HG02588 (cell line): Measurements from ENCODE around the gene CXCL3.
"Not testable (repeated sequence)": the region's sequence is repeated elsewhere in the genome, so short reads cannot be mapped to it uniquely, and the experiment has no call there.

Experiments used
- ATAC-seq: cut with Tn5 transposase; IDR thresholded peaks from one replicate; pipeline ENCODE4 v1.9.1; 2021; ENCODE audit warnings: mild to moderate bottlenecking, moderate library complexity; ENCODE audit not compliant: unreplicated experiment

Gene CXCL3

DNA sequence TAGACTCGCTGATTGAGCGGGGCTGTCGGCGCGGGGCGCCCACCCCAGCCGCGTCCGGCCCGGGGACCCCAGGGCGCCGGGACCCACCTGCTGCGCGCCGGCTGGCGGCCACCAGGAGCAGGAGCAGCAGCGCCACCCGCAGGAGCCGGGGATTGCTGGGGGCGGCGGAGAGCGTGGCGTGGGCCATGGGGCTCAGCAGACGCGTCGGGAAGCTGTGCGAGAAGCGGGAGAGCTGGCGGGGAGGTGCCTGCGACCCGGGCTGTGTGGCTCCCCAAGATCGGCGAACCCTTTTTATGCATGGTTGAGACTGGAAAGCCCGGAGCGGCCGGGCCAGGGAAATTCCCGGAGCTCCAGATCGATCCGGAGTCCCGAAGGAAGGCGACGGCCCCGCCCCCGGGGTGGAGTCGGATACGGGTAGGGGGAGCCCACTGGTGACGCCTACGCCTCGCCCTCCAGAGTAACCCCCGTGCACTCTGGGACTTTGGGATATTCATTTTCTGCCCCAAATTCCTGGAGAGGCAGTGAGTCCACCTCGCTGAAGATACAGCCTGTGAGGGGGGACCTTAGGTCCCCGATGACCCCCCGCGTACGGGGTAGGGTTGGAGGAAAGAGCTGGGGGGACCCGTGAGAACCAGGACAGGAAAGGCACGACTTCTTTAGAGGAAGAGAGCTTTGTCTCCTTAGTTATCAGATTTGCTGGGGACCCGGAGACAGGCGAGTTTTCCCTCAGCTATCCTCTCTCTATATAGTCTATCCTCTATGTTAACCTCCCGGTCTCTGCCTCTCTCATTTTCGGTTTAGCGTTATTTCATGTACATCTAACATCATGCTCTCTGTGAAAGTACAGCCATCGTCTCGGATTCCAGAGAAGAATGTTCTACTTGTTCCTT is at the start of gene CXCL3:
Gene CXCL3 (minus strand): TSS at position 265 of the 890 bp plus-strand sequence. CDS start 78 bp downstream, at position 187.
- ATAC-seq, result peak; percentile 57

DNA sequence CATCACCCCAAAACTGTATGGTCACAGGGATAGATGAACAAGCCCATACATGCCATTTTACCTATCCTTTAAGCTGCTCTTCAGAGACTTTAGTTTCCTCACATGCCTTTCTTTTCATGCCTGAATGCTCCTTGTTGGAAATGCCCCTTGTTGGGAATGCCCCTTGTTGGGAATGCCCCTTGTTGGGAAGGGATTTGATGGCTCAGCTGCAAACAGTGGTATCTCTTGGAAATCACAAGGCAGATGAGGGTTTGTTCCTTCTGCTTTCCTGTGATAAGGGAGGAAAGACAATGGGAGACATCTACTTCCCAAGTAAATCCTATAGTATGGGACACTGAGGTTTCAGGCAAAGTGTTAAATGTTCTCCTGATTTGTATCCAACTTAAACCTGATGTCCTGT is 49.0 kb upstream of the CXCL3 start:
- no peak for ATAC-seq

DNA sequence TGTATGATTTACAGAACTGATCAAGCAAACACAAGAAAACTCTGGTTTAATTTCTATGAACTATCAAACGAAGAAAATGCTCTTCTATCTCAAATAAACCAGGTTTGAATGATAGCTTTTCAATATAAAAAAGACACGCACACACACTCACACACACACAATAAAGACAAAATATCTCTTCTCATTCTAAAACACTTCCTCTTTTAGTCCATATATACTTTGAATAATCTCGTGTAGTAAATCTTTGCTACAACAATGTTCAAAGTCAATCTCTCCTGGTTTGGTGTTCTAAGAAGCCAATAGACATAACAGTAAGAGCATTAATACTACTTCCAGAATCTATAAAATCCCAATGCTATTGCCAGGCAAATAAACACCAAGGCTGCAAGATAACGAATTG is 47.2 kb upstream of the CXCL3 start:
- no peak for ATAC-seq

DNA sequence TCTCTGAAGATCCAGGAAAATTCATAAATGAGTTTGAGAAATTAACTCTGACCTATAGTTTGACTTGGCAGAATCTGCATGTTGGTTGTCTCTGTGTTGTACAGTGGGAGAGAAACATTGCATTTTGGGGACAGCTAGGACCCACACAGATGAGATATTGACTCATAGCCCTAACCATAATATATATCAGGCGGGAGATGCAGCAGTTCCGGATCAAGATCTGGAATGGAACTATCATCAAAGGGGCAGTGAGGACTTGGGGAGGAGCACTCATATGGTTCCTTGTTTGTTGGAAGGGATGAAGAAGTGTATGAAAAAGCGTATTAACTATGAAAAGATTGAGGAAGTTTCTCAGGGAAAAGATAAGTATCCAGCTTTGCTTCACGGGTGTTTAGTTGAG is 46.5 kb upstream of the CXCL3 start:
- ATAC-seq, result no peak

DNA sequence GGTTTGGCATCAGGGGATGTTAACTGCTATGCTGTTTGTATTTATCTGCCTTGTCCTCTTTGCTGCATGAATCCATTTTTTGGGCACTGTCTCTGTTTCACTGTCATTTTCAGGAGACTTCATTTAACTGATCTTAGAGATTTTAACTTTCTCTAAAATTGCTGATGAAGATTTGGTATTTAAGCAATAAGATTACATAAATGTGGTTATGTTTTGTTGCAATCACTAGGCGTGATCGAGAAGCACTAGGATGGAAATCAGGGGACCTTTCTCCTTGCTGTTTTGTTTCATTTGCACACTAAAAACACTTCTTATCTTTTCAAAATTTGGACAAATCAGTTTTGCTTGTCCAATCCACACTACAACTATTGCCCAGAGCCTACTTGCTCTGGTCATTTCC is 45.1 kb upstream of the CXCL3 start:
- ATAC-seq, result no peak

DNA sequence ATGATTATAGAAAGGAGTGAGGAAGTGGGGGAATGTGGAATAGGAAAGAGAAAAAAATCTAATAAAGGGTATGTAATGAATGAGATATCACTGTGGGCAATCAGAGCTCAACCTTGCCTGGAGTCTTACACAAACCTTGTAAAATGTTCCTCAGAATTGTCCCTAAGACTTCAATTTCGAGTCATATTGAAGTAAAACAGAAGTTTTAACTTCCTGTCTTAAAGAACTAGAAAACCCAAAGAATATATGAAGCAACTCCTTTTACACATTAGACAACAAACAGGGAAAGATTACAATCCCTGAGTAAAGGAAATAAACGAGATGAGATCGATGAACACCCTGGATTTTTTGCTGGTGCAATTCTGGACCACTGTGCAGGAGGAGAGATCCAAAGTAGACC is 42.5 kb upstream of the CXCL3 start:
- no peak for ATAC-seq

DNA sequence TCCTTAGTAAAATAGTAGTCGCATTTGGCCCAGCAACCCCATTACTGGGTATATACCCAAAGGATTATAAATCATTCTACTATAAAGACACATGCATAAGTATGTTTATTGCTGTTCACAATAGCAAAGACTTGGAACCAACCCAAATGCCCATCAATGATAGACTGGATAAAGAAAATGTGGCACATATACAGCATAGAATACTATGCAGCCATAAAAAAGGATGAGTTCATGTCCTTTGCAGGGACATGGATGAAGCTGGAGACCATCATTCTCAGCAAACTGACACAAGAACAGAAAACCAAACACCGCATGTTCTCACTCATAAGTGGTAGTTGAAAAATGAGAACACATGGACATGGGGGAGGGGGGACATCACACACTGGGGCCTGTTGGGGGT is 41.9 kb upstream of the CXCL3 start:
- ATAC-seq, result not testable (repeated sequence)

DNA sequence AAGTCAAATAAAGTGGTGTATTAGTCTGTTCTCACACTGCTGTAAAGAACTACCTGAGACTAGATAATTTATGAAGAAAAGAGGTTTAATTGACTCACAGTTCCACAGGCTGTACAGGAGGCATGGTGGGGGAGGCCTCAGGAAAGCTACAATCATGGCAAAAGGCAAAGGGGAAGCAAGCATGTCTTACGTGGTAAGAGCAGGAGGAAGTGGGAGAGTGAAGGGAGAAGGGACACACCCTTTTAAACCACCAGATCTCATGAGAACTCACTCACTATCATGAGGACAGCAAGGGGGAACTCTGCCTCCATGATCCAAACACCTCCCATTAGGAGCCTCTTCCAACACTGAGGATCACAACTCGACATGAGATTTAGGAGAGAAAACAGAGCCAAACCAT is 40.5 kb upstream of the CXCL3 start:
- not testable (repeated sequence) for ATAC-seq

DNA sequence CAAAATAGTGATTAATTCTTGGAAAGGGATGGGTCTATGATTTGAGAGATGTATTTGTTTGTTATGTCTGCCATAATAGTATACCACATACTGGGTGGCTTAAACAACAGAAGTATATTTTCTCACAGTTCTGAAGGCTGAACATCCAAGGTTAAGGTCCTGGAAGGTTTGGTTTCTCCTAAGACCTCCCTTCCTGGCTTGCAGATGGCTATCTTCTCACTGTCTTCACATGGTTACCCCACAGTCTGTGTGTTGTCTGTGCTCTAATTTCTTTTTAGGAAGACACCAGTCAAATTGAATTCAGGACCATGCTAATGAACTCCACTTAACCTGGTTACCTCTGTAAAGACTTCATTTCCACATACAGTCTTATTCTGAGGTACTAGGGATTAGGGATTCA is 34.9 kb upstream of the CXCL3 start:
- no peak for ATAC-seq

DNA sequence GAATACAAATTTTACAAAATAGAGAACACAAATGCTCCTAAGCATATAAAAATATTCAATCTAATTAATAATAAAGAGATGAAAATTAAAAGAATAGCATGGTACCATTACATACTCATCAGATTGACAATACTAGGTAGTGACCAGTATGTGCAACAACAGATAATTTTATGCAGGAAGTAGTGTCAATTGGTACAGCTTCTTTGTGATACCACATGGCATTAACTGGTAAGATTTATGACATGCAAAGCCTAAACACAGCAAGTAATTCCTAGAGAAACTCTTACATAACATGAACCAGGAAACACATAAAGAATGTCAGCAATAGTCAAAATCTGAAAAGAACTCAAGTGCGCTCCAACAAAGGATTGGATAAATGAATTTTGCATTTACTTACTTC is 34.2 kb upstream of the CXCL3 start:
- ATAC-seq, result no peak

DNA sequence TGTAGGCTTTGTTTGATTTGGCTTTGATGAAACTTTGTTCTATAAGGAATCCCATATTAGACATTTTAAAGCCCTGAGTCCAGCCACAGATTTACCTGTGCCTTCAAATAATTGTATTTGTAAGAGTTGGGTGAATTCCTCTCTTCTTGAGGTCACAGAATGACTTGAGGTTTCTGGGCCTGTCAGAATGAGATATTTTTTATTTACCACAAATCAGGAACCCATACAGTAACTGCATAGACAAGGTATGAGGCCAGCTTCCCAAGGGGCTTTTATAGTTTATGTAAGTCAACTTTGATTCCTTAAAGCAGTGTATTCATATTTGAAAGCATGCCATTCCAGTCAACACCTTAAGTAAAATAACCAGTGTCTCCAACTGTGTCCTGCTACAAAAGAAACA is 29.1 kb upstream of the CXCL3 start:
- no peak for ATAC-seq

DNA sequence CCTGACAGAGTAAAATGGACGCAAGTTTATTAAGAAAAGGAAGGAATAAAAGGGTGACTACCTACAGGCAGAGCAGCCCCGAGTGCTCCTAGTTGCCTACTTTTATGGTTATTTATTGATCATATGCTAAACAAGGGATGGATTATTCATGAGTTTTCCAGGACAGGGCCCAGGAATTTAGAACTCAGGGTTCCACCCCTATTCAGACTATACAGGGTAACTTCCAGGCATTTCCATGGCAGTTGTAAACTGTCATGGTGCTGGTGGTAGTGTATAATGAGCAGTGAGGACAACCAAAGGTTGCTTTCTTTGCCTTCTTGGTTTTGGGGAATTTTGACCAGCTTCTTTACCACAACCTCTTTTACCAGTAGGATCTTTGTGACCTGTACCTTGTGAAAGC is 27.7 kb upstream of the CXCL3 start:
- no peak for ATAC-seq

DNA sequence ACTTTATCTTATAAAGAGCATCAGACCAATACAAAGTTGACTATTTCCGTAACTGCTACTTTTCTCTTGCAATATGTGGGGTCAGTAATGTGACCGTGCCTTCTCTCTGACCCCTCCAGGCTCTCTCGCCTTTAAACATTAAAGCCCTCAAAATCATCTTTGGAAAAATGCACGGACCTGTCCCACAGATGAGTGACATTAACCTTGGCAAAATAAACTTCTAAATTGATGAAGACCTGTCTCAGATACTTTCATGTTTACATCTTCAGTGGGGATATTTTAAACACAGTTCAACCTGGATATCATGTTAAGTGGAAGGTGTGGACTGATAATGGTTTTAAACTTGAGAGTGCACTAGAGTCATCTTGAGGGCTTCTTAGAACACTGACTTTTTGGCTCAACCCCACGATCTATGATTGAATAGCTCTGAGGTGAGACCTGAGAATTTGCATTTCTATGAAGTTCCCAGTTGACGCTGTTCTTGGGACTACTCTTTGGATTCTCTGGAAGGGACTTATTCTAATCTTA is 26.7 kb upstream of the CXCL3 start:
- ATAC-seq, result no peak

DNA sequence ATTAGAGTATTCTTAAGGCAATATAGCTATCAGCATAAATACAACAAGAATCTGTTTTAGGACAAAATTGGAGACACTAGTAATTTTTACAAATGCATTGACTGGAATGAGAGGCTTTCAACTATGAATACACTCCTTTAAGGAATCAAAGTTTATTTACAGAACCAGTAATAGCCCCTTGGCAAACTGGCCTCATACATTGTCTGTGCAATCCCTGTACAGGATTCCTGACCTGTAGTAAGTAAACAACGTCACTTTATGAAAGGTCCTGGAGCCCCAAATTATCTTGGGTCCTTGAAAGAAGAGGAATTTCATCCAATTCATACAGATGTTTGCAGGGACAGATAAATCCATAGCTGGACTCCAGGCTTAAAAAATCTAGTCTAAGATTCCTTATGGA is 25.4 kb upstream of the CXCL3 start:
- no peak for ATAC-seq

DNA sequence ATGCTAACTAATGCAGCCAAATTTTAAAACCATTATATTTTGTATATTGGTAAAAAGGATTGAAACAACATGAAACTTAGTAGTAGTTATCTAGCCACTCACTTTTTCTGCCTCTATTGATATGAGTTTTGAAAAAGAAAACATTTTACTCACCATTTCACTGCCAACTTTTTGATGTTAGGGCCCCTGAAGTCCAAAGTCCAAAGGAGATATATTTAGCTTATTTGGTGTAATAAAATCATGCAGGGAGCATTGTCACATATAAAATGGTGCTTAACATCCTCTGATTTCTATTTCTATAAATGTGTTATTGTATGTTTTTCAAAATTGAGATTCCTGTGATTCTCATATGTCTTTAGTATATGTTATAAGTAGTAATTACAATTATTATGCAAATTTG is 24.5 kb upstream of the CXCL3 start:
- ATAC-seq, result no peak

DNA sequence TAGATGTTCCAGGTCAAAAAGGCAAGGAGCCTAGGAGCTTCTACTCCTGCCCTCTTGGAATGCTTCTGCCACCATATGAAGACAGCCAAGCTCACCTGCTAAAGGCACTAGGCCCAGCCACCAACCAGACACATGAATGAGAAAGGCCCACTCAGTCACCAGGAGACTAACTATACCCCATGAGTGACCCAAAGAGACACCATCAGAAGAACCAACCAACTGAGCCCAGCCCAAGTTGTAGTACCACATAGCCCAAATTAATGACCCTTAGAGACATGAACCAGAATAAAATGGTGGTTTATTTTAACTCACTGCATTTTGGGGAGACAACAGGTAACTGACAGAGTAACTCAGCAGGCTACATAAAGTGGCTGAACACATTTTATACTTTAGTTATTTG is 22.9 kb upstream of the CXCL3 start:
- ATAC-seq, result no peak

DNA sequence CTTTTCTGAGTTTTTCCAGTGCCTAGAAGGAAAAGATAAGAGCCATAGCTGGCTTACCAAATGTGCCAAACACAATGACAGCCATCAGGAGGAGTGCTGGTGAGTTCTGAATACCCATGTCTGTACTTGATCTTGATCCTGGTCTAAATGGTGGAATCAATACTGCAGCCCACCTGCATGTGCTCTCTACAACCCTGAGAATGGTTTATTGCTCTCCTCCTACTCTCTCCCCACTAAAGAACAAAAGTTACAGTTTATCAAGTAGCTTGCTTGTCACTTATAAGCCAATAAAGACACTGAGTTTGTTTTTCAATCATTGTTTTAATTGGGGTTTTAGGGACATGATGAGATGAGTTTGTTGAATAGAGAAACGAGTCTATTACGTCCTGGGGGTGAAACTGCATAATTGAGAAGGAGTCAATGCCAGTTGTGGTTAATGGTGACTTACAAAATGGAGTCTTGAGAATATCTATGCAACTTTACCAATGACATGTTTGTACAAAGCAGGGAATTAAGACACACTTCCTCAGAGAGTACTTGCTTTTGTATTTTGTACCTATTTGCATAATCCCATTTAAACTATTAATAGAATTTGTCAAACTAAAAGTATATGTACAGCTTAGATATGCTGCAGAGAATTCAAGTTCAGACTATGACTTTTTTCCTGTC is 20.8 kb upstream of the CXCL3 start:
- no peak for ATAC-seq

DNA sequence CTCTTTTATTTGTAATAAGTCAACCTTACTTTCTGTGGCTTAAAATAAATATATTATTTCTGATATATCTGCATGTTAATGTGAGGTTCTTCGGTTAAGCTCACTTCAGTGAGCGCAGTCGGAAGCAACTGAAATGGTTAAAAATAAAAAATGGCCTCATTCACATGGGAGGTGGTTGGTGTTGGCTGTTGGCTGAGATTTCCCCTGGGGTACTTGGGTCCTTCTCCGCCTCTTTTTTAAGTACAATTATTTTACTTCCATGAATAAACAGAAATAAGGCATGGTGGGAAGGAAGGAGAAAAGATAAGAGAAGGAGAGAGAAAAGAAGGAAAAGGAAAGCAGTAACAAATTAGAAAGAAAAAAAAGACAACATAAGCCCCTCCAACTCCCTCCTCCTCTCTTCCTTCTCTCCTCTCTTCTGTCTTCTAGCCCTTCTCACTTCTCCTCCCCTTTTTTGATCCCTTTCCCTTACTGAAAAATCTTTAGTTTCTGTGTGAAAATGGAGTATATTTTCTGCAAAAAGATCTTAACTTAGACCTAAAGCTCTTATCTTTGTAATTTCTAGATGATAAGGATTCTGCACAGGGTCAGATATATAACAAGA is 19.7 kb upstream of the CXCL3 start:
- ATAC-seq, result no peak

DNA sequence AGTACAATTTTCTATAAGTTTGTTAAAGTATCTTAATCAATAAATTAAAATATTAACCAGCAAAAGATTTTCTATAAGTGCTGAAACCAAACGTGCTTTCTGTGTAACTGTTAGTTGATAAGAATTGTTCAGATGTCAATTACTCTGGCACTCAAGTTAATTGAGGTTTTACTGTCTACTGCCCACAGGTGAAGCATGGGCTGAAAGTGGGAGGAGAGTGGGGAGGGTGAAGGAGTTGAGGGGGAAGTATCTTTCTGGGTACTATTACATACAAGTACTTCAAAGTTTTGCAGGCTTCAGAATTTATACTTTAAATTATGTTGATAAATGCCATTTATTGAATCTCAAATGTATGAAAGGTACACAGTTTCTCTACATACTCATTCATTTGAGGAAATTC is 19.1 kb upstream of the CXCL3 start:
- no peak for ATAC-seq

DNA sequence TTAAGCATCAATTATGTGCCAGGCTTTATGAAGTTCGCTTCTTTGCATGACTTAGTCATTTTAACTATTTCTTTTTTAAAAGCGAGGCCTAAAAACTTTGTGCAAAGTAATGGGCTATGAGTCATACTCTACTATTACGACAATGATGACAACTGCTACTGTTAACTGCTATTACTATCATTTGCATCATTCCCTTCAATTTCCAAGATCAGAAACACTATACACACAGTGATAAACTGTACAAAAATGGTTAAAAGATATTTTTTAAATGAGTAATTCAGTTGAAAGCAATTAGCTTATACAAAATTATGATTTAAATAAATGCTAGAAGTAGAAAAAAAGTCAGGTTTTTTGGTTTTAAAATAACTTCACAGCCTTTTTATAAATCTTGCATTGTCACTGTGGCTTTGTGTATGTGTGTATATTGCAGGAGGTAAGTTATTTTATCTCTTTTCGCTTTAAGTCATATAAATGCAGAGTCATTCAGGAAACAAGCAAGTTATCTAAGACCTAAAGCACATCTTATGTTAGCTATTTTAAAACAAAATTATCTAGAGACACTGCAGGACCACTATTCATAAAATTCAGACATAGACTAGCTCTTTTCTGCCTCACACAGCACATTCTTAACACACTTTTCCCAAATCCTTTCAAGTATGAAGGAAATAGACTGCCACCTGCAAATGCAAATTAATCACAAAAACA is 18.5 kb upstream of the CXCL3 start:
- no peak for ATAC-seq
